ENCODE measurements around the gene POLR1A.
A peak's percentile ranks its signal among the peaks of the same experiment; 100 is the strongest.

Gene POLR1A

DNA sequence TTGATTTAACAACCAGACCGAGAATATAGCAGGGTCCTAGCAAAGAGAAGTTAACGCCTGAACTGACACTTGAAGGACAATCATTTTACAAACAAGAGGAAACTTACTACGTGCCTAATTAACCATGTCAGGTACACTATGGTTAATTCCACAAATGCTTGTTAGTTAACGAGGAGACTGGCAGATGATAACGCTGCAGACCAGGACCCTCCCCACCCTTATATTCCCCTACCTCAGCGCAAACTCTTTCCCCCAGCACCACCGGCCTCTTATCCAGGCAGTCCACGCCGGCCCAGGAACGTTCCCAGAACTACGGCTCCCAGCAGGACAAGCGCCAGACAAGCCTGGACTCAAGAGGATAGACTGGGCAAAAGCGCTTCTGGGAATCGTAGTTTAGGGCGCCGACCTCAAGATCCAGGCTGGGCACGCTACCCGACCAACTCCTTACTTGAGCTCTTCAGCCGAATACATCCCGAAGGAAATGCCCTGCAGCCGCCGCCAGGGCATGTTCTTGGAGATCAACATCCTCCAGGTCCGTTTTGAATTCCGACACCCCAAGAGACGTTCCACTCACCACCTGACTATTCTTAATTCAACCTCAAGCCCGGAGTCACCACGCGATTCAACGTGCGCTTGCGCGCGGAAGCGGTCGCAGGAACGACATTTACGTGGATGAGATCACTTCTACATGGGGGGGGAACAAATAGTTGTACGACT, at the start of gene POLR1A:
POLR1A (minus strand) TSS at position 635 of the 717 bp plus-strand sequence; CDS start at position 525, 110 bp downstream.
- H3K36me3 Mint-ChIP-seq (ENCODE audit: low read depth), result peaks cover 64% of the 10 kb centered on the region
- peaks cover 48% of the 10 kb centered on the region for H3K4me1 Mint-ChIP-seq (ENCODE audit: low read depth)
- peak within 1 kb of the TSS; percentile 98 for H3K4me3 Mint-ChIP-seq
- no peaks in the 10 kb centered on the region for H3K27me3 Mint-ChIP-seq
- no peaks in the 10 kb centered on the region for H3K9me3 Mint-ChIP-seq
- peak within 1 kb of the TSS; percentile 98 for H3K27ac Mint-ChIP-seq
- intact Hi-C loops (cut with micrococcal nuclease), result loop anchor here (10.0 kb wide), 1 partner anchor 491 kb away; the partner anchor contains the start of genes C2orf68 and USP39

DNA sequence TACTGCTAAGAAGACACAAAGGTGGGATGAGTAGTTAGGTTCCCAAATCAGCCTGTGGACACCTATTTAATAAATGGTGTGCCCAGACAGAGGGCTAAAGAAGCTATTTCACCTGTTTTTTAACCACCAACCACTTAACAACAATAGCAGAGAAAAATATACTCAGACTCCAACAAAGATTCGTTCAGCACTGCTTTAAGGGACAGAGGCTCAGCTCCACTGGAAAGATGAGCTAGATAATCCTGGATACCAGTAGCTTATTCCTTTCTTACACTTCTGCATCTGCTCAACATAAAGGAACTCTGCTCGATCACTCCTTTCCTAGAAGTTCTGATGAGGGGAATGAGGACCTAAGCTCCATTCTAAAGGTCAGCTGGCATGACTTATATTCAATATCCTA, 44.8 kb upstream of the POLR1A start:
- no peaks in the 10 kb centered on the region for H3K4me1 Mint-ChIP-seq (ENCODE audit: low read depth)
- H3K9me3 Mint-ChIP-seq, result no peaks in the 10 kb centered on the region
- intact Hi-C loops (cut with micrococcal nuclease), result no loop called here
- H3K27ac Mint-ChIP-seq, result no peak overlapping the region
- peaks cover 99% of the 10 kb centered on the region for H3K36me3 Mint-ChIP-seq (ENCODE audit: low read depth)
- H3K27me3 Mint-ChIP-seq, result no peaks in the 10 kb centered on the region
- H3K4me3 Mint-ChIP-seq, result no peak overlapping the region

DNA sequence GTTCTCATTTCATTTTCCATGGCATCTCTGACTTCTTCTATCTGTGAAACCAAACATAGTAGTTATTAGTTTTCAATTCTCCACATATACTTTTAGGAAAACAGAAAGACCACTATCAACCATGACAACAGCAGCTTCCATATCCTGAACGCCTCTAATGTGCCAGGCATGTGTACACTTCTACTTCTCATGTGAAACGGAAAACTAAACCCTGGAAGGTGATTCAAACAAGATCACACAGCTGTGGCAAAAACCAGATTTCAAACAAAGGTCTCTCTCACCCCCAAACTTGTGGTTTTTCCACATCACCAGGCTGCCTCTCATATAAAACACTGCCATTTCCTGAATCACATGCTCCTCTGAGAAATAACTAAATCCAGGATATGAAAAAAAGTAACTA, 42.1 kb upstream of the POLR1A start:
- Mint-ChIP-seq H3K4me3 (no peak overlapping the region), H3K36me3 (ENCODE audit: low read depth) (peaks cover 99% of the 10 kb centered on the region), H3K27me3 (no peaks in the 10 kb centered on the region), H3K9me3 (no peaks in the 10 kb centered on the region), H3K27ac (no peak overlapping the region), H3K4me1 (ENCODE audit: low read depth) (peaks cover 19% of the 10 kb centered on the region)
- intact Hi-C loops (cut with micrococcal nuclease), result no loop called here

DNA sequence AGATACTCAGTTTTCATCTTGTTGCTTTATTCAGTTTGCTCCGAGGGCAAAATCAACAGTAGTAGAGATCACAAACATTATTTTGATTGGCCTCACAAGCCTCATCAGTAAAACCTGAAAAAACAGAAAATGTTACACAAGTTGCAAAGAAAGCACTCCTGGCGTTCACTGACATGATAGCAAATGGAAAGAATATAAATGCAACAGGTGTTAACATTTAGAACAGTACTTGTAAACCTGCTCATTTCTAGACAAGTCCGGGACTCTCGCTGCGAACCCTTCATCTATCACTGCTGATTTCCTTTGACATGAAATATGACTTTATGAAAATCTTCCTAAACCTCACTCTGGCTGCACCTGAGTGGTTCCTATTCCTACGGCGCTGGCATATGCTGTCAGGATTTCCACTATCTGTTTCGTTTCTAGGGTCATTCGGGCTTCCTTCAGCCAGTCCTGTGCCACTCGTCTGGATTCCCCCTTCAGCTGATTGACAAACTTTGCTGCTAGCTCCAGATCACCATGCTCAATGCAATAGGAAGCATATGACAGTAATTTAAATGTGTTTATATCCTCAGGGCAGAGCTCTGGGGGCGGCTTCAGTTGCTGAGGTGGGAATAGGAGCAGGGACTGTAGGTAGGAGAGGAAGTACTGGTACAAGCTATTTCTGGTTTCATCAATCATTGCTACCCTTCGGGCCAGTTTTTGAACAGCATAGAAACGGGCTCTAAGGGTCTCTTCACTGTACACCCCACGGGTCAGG, 38.4 kb upstream of the POLR1A start:
- Mint-ChIP-seq H3K27ac (peak overlapping the region; percentile 74), H3K9me3 (no peaks in the 10 kb centered on the region), H3K4me3 (no peak overlapping the region), H3K27me3 (no peaks in the 10 kb centered on the region), H3K36me3 (ENCODE audit: low read depth) (peaks cover 93% of the 10 kb centered on the region), H3K4me1 (ENCODE audit: low read depth) (peaks cover 26% of the 10 kb centered on the region)
- intact Hi-C loops (cut with micrococcal nuclease), result no loop called here

DNA sequence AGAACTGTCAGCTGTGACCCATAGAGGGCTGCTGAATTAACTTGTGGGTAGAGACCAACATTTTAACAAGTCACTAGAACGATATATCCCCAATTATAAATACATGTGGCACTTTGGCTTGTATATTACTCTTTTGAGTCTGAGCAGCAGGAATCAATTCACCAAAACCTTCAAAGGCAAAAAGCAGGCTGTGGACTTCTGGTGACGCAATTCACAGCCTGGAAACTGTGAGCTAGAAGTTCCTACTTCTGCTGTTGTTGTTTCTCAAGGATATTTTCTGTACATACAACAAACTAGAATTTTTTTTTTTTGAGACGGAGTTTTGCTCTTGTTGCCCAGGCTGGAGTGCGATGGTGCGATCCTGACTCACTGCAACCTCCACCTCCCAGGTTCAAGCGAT, 37.6 kb upstream of the POLR1A start:
- no peaks in the 10 kb centered on the region for H3K9me3 Mint-ChIP-seq
- intact Hi-C loops (cut with micrococcal nuclease), result no loop called here
- H3K4me3 Mint-ChIP-seq, result no peak overlapping the region
- no peaks in the 10 kb centered on the region for H3K27me3 Mint-ChIP-seq
- peak overlapping the region; percentile 74 for H3K27ac Mint-ChIP-seq
- H3K36me3 Mint-ChIP-seq (ENCODE audit: low read depth), result peaks cover 93% of the 10 kb centered on the region
- peaks cover 26% of the 10 kb centered on the region for H3K4me1 Mint-ChIP-seq (ENCODE audit: low read depth)

DNA sequence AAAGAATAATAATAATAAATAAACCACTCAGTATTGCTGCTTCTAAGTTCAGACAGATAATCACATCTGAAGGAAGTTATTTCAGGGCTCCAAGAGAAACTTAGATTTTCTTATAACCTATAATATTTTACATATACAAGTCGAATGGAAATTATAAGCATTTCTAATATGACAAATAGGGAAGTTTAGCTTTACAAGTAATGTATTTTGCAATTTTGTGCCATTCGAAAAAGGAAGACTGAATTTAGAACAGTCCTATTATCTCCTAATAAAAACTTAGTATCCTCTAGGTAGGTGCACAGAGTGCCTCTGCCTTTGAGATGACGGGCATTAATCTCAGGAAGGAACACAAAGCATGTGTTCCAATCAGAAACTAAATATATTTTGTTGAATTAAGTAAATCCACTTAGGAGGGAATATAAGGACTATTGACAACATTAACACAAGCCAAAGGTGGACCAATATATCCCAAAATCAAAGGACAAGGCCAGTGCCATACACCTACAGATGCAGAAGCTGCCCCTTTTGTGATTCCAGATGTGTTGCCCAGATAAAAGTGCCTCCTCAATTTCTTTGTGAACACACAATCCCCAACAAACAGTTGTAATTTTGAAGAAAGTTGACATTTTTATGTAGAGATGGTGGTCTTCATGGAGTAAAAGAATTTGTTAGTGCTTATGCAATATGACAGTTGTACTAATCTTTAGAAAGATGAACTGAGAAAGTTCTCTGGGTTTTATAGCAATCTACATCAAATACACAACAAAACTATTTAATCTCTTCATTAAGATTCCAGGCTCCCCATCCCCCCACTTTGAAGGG, 37.0 kb upstream of the POLR1A start:
- no peaks in the 10 kb centered on the region for H3K27me3 Mint-ChIP-seq
- intact Hi-C loops (cut with micrococcal nuclease), result no loop called here
- no peak overlapping the region for H3K4me3 Mint-ChIP-seq
- H3K36me3 Mint-ChIP-seq (ENCODE audit: low read depth), result peaks cover 93% of the 10 kb centered on the region
- H3K9me3 Mint-ChIP-seq, result no peaks in the 10 kb centered on the region
- peaks cover 26% of the 10 kb centered on the region for H3K4me1 Mint-ChIP-seq (ENCODE audit: low read depth)
- peak overlapping the region; percentile 74 for H3K27ac Mint-ChIP-seq

DNA sequence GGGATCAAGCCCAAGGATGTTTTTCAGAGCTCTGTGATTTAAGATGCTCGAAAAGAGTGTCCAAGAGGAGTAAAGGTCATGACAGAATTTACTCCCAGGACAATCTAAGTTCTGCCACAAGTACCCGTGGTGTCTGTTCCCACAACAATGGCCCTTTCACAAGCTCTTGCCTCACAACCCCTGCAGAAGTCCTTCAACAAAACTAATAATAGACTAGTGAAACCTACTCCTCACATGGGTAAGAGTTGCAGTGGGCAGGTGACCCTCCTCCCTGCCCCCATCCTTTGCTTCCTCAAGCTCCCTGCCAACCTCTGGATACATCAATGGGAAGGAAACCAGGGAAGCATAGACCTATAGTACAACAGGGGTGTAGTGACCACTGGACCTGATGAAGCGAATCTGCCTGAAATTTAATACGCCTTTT, 35.3 kb upstream of the POLR1A start:
- no peaks in the 10 kb centered on the region for H3K9me3 Mint-ChIP-seq
- peak overlapping the region; percentile 13 for H3K27ac Mint-ChIP-seq
- H3K27me3 Mint-ChIP-seq, result no peaks in the 10 kb centered on the region
- H3K4me3 Mint-ChIP-seq, result no peak overlapping the region
- H3K36me3 Mint-ChIP-seq (ENCODE audit: low read depth), result peaks cover 95% of the 10 kb centered on the region
- peaks cover 26% of the 10 kb centered on the region for H3K4me1 Mint-ChIP-seq (ENCODE audit: low read depth)
- intact Hi-C loops (cut with micrococcal nuclease), result no loop called here

DNA sequence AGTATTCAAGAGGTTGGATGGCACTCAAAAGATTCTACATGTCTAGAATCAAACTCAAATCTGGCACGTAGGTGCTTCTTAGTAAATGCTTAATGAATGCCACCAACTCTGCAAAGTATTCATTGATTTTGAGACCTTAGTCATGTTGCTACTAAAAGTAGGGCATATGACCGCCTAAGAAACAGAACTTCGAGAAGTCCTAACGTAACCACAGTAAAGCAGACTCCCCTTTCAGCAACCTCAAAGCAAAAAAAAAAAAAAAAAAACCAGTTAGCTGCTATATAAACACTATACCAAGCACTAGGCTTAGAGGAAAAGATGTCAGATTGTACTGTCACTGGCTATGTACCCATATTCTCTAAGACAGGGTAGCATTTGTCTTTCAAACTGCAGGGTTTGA, 34.3 kb upstream of the POLR1A start:
- intact Hi-C loops (cut with micrococcal nuclease), result loop anchor here (10.0 kb wide), 1 partner anchor 325 kb away; no protein-coding TSS in a partner anchor
- H3K36me3 Mint-ChIP-seq (ENCODE audit: low read depth), result peaks cover 95% of the 10 kb centered on the region

DNA sequence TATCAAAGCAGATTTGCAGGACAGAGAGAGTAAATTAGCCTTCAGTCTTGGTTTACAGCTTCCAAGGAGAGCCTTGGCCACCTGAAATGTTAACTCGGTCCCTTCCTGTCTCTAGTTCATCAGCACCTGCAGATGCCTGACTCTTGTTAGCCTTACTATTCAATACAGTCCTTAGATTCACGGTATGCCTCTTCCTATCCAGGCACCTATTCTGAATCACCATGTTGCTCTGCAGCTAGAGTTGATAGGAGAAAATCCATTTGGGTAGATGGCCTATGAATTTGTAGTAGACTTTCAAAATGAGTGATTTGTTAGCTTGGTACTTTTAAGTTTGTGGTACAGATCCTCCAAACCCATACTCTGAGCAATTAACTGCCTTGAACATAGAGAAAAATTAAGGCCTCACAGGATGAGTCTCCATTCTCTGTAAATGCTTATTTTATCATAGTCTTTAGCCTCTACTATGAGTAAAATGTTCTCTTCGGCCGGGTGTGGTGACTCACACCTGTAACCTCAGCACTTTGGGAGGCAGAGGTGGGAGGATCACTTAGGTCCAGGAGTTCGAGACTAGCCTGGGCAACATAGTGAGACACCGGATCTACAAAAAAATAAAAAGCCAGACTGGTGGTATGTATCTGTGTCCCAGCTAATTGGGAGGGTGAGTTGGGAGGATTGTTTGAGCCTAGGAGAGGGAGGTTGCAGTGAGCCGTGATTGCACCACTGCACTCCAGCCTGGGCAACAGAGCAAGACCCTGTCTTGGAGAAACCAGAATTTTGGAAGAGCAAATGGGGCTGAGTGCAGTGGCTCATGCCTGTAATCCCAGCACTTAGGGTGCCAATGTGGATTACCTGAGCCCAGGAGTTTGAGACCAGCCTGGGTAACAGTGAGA, 33.3 kb upstream of the POLR1A start:
- peaks cover 18% of the 10 kb centered on the region for H3K4me1 Mint-ChIP-seq (ENCODE audit: low read depth)
- H3K4me3 Mint-ChIP-seq, result no peak overlapping the region
- no peaks in the 10 kb centered on the region for H3K27me3 Mint-ChIP-seq
- H3K36me3 Mint-ChIP-seq (ENCODE audit: low read depth), result peaks cover 95% of the 10 kb centered on the region
- H3K9me3 Mint-ChIP-seq, result no peaks in the 10 kb centered on the region
- no peak overlapping the region for H3K27ac Mint-ChIP-seq
- intact Hi-C loops (cut with micrococcal nuclease), result loop anchor here (10.0 kb wide), 1 partner anchor 326 kb away; no protein-coding TSS in a partner anchor

More for the DNA sequence above, 34.3 kb upstream of the POLR1A start:
- Mint-ChIP-seq H3K9me3 (no peaks in the 10 kb centered on the region), H3K27me3 (no peaks in the 10 kb centered on the region), H3K4me3 (no peak overlapping the region), H3K4me1 (ENCODE audit: low read depth) (peaks cover 26% of the 10 kb centered on the region), H3K27ac (no peak overlapping the region)

DNA sequence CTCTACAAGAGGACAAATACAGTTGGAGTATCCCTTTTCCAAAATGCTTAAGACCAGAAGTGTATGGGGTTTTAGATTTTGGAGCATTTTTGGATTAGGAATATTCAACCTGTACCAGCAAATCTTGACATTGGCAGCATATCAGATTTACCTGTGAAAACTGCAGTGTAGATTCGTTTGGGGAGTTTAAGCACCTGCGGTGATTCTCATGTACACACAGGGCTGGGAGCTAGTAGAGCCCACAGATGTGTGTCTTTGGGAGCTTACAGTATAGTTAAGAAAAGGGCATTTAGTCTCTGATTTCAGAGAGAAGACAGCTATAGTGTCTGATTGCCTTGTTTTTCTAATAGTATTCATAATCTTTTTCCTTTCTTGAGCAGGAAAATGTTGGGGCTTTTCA, 30.5 kb upstream of the POLR1A start:
- H3K27ac Mint-ChIP-seq, result no peak overlapping the region

DNA sequence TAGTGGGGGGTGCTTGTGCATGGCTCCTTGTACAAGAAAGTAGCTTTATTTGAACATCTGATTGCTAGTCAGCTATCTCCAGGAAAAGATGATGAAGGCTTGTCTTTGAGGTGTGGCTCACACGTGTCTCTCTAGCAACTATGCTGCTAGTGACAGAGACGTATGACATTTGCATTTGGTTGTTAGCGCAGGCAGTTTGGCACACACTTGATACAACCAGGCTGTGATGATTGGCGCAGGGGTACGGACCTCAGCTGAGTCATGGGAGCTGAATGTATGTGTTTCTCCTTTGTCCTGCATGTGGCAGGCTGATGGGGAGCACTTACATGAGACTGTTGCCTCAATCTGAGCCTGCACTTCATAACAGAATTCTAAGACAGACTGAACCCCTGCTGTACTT, 30.0 kb upstream of the POLR1A start:
- no peak overlapping the region for H3K27ac Mint-ChIP-seq
- H3K36me3 Mint-ChIP-seq (ENCODE audit: low read depth), result peaks cover 99% of the 10 kb centered on the region
- intact Hi-C loops (cut with micrococcal nuclease), result loop anchor here (10.0 kb wide), 1 partner anchor 329 kb away; no protein-coding TSS in a partner anchor
- H3K9me3 Mint-ChIP-seq, result no peaks in the 10 kb centered on the region
- H3K4me1 Mint-ChIP-seq (ENCODE audit: low read depth), result no peaks in the 10 kb centered on the region
- no peaks in the 10 kb centered on the region for H3K27me3 Mint-ChIP-seq
- no peak overlapping the region for H3K4me3 Mint-ChIP-seq

More for the DNA sequence above, 30.5 kb upstream of the POLR1A start:
- intact Hi-C loops (cut with micrococcal nuclease), result loop anchor here (10.0 kb wide), 1 partner anchor 329 kb away; no protein-coding TSS in a partner anchor
- Mint-ChIP-seq H3K4me3 (no peak overlapping the region), H3K4me1 (ENCODE audit: low read depth) (peaks cover 4% of the 10 kb centered on the region), H3K9me3 (no peaks in the 10 kb centered on the region), H3K36me3 (ENCODE audit: low read depth) (peaks cover 99% of the 10 kb centered on the region), H3K27me3 (no peaks in the 10 kb centered on the region)

DNA sequence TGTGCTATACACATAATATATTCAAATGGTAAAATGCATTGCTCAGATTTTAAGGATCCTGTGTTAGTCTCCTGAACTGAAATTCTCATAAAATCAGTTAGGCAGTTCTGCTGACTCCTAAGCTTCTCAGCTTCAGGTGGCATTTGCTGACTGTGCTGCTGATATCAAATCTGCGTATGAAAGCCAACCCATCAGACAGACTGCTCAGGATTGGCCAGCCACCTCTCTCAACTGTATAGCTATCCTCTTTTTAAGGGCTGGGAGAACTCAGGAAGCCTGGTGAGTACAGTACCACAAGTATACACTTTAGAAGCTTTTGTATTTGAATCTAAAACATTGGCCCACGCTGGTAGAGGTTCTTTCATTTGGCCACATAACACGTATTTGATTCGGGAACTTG, 29.0 kb upstream of the POLR1A start:
- H3K27ac Mint-ChIP-seq, result no peak overlapping the region
- no peaks in the 10 kb centered on the region for H3K4me1 Mint-ChIP-seq (ENCODE audit: low read depth)
- no peak overlapping the region for H3K4me3 Mint-ChIP-seq
- intact Hi-C loops (cut with micrococcal nuclease), result loop anchor here (10.0 kb wide), 1 partner anchor 330 kb away; no protein-coding TSS in a partner anchor
- H3K9me3 Mint-ChIP-seq, result no peaks in the 10 kb centered on the region
- no peaks in the 10 kb centered on the region for H3K27me3 Mint-ChIP-seq
- peaks cover 100% of the 10 kb centered on the region for H3K36me3 Mint-ChIP-seq (ENCODE audit: low read depth)

DNA sequence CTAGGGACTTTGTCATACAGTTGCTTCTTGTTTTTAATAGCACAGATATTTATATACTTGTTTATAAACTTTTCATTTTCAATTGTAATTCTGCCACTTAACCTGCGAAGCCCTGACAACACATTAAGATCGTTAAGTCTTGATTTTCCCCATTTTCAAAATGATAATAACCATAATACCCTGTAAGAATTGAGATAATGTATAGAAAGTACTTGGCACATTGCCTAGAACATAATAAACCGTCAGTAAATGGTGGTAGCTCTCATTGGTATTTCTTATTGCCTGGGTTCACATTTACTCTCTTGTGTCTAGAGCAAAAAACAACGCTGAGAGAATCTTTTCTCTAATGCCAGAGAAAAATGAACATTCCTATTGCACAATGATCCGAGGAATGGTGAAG, 19.0 kb upstream of the POLR1A start:
- no peaks in the 10 kb centered on the region for H3K9me3 Mint-ChIP-seq
- H3K4me3 Mint-ChIP-seq, result no peak overlapping the region
- peaks cover 99% of the 10 kb centered on the region for H3K36me3 Mint-ChIP-seq (ENCODE audit: low read depth)
- intact Hi-C loops (cut with micrococcal nuclease), result loop anchor here (10.0 kb wide), 1 partner anchor 500 kb away; no protein-coding TSS in a partner anchor
- H3K27ac Mint-ChIP-seq, result no peak overlapping the region
- peaks cover 5% of the 10 kb centered on the region for H3K4me1 Mint-ChIP-seq (ENCODE audit: low read depth)
- no peaks in the 10 kb centered on the region for H3K27me3 Mint-ChIP-seq

Measured in dendritic cell treated with granulocyte-macrophage colony-stimulating factor and Interleukin-4, amounts not matched to agents 40 ng/mL and 50 ng/mL, for 4 days (primary cell).